ENCODE measurements around the gene EDC3.
A peak's percentile ranks its signal among the peaks of the same experiment; 100 is the strongest.

Gene EDC3

DNA sequence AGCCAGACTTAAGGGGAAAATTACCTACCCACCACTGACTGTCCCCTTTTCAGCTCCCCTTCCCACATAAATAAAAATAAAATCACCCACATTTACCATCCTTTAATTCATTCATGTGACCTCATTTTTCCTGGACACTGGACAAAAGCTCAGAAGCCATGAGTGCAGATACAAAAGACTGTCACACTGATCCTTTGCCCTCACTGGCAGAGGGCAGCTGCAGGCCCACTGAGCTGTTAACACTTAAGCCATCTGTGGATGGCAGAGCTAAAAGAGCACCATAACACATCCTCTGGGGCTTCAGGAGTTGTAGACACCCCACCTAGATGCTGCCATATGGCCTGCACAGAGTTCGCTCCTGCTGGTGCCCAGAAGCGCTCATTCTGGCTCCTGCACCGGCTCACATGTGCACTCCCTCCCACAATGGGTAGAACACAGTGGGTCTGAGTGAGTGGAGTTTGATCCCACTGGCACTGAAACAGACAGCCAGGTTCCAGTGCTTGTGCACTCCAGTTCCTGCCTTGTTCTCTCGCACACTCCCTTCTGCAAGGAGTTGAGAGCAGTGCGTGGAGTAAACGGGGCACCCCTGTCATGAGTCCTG is 38.8 kb downstream of the EDC3 start:
- DNase-seq (ENCODE audit: low spot score in 2 of 2) = no peak
- H3K36me3 Mint-ChIP-seq (ENCODE audit: insufficient read depth) = peaks cover 22% of the 10 kb centered on the region
- H3K27me3 Mint-ChIP-seq = no peaks in the 10 kb centered on the region
- no peak overlapping the region for H3K4me3 Mint-ChIP-seq
- no peak overlapping the region for H3K27ac Mint-ChIP-seq (ENCODE audit: low read depth)
- peaks cover 6% of the 10 kb centered on the region for H3K4me1 Mint-ChIP-seq
- no peaks in the 10 kb centered on the region for H3K9me3 Mint-ChIP-seq
- ATAC-seq (replicated peaks; ENCODE audit: extremely low read depth, poor library complexity, severe bottlenecking) = no peak

DNA sequence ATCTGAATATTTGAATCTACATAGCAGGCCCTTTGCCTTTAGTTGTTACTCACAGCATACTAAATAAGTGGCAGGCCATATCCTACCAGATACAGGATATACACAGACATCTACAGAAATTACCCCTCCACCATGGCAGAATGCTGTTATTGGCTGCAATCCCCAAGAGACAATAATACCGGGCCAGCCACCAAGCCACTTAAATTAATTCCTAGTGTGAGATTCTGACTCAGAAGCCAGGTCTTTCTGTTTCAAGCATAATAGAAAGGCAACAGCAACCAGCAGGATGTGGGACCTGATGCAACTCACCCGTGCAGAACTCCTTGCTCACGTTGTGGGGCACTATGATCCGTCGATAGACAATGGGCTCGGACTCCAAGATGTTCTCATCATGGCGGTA is 40.4 kb downstream of the EDC3 start:
- Mint-ChIP-seq H3K27ac (ENCODE audit: low read depth) (no peak overlapping the region), H3K4me3 (no peak overlapping the region), H3K4me1 (peaks cover 6% of the 10 kb centered on the region), H3K36me3 (ENCODE audit: insufficient read depth) (peaks cover 23% of the 10 kb centered on the region), H3K9me3 (no peaks in the 10 kb centered on the region), H3K27me3 (no peaks in the 10 kb centered on the region)
- ATAC-seq (replicated peaks; ENCODE audit: extremely low read depth, poor library complexity, severe bottlenecking) = no peak
- DNase-seq (ENCODE audit: low spot score in 2 of 2) = no peak

DNA sequence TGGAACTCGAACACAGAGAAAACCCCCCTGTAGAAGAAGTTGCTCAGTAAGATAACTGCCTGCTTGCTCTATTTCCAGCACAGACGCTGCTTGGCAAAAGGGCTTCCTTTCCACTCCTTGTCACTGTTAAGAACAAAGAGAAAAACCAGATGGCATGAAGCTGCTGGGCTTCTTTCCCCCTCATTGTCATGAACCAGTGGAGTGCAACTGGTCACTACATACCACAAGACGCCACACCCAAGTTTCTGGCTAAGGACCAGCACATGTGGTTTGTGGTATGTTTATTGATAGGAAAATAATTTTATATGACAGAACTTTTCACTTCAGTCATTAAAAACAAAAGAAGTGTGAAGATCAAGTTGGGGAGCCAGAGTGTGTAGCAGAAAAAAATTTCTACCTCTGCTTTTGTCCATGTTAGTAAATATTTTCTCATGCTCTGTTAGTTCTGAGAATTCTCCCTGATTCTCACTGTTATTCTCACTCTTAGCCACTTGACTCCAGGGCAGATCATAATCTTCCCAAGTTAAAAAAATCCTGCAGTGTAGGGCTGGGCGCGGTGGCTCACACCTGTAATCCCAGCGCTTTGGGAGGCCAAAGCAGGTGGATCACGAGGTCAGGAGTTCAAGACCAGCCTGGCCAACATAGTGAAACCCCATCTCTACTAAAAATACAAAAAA is 42.3 kb downstream of the EDC3 start:
- Mint-ChIP-seq H3K27ac (ENCODE audit: low read depth) (no peak overlapping the region), H3K4me1 (peaks cover 9% of the 10 kb centered on the region), H3K27me3 (no peaks in the 10 kb centered on the region), H3K36me3 (ENCODE audit: insufficient read depth) (peaks cover 23% of the 10 kb centered on the region), H3K4me3 (no peak overlapping the region), H3K9me3 (no peaks in the 10 kb centered on the region)
- DNase-seq (ENCODE audit: low spot score in 2 of 2) (no peak), ATAC-seq (replicated peaks; ENCODE audit: extremely low read depth, poor library complexity, severe bottlenecking) (no peak)

DNA sequence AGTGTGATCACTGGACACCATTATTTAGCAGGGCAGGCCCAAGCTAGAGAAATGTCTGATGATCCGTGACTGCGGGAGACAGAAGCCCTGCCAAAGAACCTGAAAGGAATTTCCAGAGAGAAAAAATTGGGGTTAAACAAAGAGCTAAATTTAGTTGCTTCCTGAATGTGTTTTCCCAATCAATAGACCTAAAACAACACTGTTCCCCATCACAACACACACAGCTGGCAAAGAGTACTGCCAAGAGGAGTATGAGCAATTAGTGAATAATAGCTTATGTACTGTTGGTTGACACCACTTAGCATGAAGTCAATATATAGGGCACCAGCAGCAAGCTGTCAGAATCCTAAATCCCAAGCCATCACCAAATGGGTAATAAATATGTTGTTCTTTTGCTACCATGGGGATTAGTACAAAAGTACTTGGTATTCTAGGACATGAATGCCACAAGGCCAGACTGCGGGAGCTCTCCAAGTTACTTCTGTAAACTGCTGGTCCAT is 44.5 kb downstream of the EDC3 start:
- Mint-ChIP-seq H3K4me1 (peaks cover 11% of the 10 kb centered on the region), H3K27ac (ENCODE audit: low read depth) (no peak overlapping the region), H3K4me3 (no peak overlapping the region), H3K9me3 (no peaks in the 10 kb centered on the region), H3K36me3 (ENCODE audit: insufficient read depth) (peaks cover 26% of the 10 kb centered on the region), H3K27me3 (no peaks in the 10 kb centered on the region)
- no peak for DNase-seq (ENCODE audit: low spot score in 2 of 2)
- ATAC-seq (replicated peaks; ENCODE audit: extremely low read depth, poor library complexity, severe bottlenecking) = no peak

DNA sequence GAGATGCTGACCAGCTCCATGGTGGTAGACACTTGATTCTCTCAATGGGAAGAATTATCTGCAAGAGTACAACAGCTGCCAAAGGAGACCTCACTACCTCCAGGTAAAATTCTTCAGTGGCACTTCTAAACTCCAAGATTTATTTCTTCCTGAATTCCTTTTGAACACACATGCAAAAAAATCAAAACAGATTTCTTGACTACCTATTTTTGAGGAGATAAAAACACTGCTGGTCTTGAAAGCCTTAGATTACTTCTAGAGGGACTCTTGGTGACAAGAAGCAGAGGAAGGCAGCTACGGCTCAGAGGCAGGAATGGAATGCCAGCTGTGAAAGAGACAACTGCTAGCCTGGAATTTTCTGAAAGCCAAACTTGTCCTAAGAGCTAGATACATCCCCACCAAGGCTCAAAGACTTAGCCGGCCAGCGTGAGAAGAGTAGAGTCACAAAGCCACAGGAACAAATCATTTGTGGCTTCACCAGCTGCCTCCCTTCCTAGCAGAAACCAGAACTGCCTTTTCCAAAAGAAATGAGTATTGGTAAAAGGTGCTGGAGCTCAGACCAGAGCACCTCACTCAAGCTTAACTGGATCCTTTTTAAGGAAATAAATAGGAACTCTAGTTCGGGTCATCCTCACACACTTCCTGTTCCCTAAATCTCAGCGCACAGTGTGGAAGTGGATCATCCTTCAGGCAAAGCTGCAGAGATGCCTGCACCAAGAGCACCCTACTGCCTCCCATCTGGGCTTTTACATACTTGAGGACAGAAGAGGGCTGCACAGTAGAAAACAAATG is 47.6 kb downstream of the EDC3 start:
- peaks cover 13% of the 10 kb centered on the region for H3K36me3 Mint-ChIP-seq (ENCODE audit: insufficient read depth)
- DNase-seq (ENCODE audit: low spot score in 2 of 2) (no peak), ATAC-seq (replicated peaks; ENCODE audit: extremely low read depth, poor library complexity, severe bottlenecking) (no peak)
- H3K9me3 Mint-ChIP-seq = no peaks in the 10 kb centered on the region
- H3K4me3 Mint-ChIP-seq = no peak overlapping the region
- peaks cover 10% of the 10 kb centered on the region for H3K4me1 Mint-ChIP-seq
- H3K27ac Mint-ChIP-seq (ENCODE audit: low read depth) = no peak overlapping the region
- H3K27me3 Mint-ChIP-seq = no peaks in the 10 kb centered on the region

DNA sequence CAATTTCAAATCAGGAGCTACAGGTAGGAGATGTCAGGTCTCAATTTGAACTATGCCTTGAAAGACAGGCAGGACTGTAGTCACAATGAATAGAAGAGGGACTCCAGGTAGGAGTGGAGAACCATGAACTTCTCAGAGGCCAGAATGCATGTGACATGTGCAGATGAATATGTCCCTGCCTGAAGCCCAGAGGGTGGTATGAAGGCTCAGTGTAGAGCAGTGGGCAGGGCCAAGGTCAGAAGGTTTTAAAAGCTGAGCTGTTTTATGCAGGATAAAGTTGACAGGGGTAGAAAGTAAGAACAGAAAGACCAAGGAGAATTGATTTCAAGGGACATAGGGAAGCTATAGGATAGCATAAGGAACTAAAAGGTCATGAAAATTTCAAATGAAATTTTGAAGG is 49.3 kb downstream of the EDC3 start:
- Mint-ChIP-seq H3K4me3 (no peak overlapping the region), H3K27ac (ENCODE audit: low read depth) (no peak overlapping the region), H3K27me3 (no peaks in the 10 kb centered on the region), H3K9me3 (no peaks in the 10 kb centered on the region), H3K36me3 (ENCODE audit: insufficient read depth) (peaks cover 7% of the 10 kb centered on the region), H3K4me1 (peaks cover 10% of the 10 kb centered on the region)
- ATAC-seq (replicated peaks; ENCODE audit: extremely low read depth, poor library complexity, severe bottlenecking) = no peak
- no peak for DNase-seq (ENCODE audit: low spot score in 2 of 2)

DNA sequence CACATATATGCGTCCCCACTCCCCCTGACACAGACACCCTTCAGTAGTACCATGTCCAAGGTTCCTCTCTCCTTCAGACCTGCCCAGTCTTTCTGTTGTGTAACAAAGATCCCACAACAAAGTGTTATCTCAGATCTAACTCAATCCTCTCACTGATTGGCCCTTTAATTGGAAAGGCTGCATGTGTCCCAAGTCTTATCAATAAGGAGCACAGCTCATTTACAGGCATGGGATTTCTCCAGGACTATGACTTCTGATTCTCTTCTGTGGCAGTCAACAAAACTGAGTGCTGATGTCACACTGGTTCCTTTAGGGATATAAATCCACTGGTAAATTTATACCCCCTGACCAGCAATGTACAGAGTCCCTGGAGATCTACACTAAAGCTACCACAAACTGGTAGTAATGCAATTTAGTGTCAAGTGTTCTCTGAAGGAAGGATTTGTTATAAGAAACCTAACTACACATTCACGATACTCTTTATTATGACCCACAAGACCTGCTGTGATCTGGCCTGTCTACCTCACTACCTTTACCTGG is 52.1 kb downstream of the EDC3 start:
- Mint-ChIP-seq H3K36me3 (ENCODE audit: insufficient read depth) (peaks cover 14% of the 10 kb centered on the region), H3K27ac (ENCODE audit: low read depth) (no peak overlapping the region), H3K9me3 (no peaks in the 10 kb centered on the region), H3K27me3 (no peaks in the 10 kb centered on the region), H3K4me1 (peaks cover 9% of the 10 kb centered on the region), H3K4me3 (no peak overlapping the region)
- DNase-seq (ENCODE audit: low spot score in 2 of 2) (no peak), ATAC-seq (replicated peaks; ENCODE audit: extremely low read depth, poor library complexity, severe bottlenecking) (no peak)

DNA sequence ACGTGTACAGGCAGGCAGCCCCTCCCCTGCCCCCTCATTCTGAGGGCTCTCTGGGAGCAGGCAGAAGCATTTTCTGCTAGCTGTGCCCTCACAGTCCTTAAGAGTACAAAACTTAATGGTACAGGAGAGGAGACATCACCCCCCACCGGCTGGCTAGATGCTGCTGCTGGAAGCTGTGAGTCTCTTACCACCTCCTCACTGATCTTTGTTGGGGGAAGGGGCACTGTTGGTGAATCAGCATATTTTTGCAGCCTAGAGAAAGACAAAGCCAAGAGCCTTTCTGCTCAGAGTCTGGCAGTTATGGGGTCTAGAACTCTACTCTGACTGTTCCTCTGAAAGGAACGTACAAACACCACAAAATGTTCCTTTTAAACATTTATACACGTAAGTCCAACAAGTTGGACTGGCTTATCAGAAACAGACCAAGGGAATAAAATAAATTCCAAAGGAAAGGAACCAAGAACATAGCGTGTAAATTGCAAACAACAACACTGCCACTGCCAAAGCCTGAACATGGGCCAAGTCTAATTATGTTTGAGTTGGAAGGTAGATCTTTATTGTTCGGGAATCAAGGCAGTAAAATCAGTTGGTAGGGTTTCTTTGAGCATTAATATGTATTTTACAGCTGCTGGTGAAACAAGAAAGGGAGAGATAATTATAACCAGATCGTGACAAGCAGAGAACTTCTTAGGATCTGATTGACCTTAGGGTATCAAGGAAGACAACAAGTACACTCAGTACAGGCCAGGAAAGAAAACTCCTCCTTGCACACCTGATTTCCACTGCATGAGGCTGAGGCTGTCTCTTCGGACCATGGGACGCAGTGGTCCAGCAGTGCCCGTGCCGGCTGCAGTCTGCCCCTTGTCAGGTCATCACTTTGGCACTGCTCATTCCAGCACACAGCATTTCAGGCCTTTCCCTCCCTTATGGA is 52.8 kb downstream of the EDC3 start:
- Mint-ChIP-seq H3K36me3 (ENCODE audit: insufficient read depth) (peaks cover 18% of the 10 kb centered on the region), H3K4me3 (no peak overlapping the region), H3K27me3 (no peaks in the 10 kb centered on the region), H3K27ac (ENCODE audit: low read depth) (peak overlapping the region; percentile 52), H3K4me1 (peaks cover 5% of the 10 kb centered on the region), H3K9me3 (no peaks in the 10 kb centered on the region)
- no peak for ATAC-seq (replicated peaks; ENCODE audit: extremely low read depth, poor library complexity, severe bottlenecking)
- no peak for DNase-seq (ENCODE audit: low spot score in 2 of 2)

DNA sequence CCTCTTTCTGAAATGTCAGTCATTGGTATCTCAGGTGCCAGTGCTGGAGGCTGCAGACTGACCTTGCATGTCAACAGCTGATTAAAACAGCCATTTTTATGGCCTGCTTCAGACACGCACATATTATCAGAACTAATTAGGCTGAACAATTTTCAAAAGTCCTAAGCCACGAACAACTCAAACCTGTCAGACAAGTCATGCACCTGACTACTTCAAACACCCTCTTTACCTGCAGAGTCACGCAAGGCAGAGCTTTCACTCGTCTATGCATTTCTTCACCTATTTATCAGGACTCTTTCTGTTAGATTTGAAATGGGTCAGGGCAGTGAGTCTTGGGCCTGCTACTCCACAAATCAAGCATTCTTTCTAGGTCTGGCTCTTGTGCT is 53.5 kb downstream of the EDC3 start:
- DNase-seq (ENCODE audit: low spot score in 2 of 2) = no peak
- Mint-ChIP-seq H3K27ac (ENCODE audit: low read depth) (no peak overlapping the region), H3K4me1 (peaks cover 5% of the 10 kb centered on the region), H3K36me3 (ENCODE audit: insufficient read depth) (peaks cover 19% of the 10 kb centered on the region), H3K4me3 (no peak overlapping the region), H3K27me3 (no peaks in the 10 kb centered on the region), H3K9me3 (no peaks in the 10 kb centered on the region)
- ATAC-seq (replicated peaks; ENCODE audit: extremely low read depth, poor library complexity, severe bottlenecking) = no peak

DNA sequence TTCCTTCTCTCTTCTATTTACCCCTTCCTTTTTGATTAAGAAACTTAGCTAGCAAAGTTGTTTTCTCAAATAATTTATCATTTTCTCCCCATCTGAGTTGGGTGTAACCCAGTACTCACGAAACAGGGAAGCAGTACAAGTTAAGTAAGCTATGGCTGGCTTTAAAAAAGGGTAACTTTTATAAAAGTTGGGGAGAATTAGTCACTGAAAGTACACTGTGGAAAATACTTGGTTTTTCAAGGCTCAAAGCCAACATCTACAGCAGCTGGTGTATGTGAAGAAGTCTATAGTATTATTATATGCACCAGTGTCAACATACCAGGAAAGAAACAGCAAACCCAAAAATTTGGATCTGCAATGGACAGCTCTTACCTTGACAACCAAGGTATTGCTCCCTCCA is 54.7 kb downstream of the EDC3 start:
- H3K4me3 Mint-ChIP-seq = no peak overlapping the region
- peaks cover 6% of the 10 kb centered on the region for H3K4me1 Mint-ChIP-seq
- no peaks in the 10 kb centered on the region for H3K9me3 Mint-ChIP-seq
- ATAC-seq (replicated peaks; ENCODE audit: extremely low read depth, poor library complexity, severe bottlenecking) = no peak
- peaks cover 19% of the 10 kb centered on the region for H3K36me3 Mint-ChIP-seq (ENCODE audit: insufficient read depth)
- H3K27ac Mint-ChIP-seq (ENCODE audit: low read depth) = no peak overlapping the region
- H3K27me3 Mint-ChIP-seq = no peaks in the 10 kb centered on the region
- DNase-seq (ENCODE audit: low spot score in 2 of 2) = no peak

DNA sequence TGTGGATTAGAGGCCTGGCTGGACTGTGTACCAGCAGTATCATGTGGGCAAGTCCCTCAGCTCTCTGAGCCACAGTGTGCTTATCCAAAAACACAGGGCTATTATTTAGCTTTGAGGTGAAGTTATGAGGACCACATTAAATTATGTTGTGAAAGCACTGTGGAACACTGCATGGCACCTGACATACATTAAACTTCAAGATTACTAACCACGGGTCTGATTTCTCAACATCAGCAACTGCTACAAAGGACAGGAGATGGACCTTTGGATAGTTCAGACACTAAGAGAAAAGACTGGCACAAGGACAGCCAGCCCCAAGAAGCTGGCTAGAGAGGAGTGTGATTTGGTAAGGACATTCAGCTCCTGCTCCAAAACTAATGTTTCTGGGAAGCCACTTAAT is 58.8 kb downstream of the EDC3 start:
- ATAC-seq (replicated peaks; ENCODE audit: extremely low read depth, poor library complexity, severe bottlenecking) = no peak
- no peaks in the 10 kb centered on the region for H3K27me3 Mint-ChIP-seq

DNA sequence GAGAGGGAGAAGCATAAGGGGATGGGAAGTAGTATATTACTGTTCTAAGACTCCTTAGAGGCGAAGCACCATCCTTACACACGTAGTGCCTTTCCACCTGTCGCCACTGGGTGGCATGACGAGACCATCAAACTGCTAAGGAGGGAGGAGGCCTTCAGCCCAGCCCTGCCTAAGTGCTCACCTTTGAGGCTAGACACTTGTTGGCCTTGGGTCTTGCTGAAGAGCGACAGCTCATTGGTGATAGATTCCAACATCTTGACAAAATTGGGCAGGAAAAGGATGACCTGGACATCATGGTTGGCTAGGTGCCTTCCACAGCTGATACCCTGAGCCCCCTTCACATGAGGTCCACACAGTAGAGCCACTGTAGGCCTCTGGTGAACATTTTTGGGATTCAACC is 60.6 kb downstream of the EDC3 start:
- H3K4me1 Mint-ChIP-seq = peaks cover 7% of the 10 kb centered on the region
- no peaks in the 10 kb centered on the region for H3K27me3 Mint-ChIP-seq
- H3K9me3 Mint-ChIP-seq = no peaks in the 10 kb centered on the region
- ATAC-seq (replicated peaks; ENCODE audit: extremely low read depth, poor library complexity, severe bottlenecking) = peak; percentile 81
- peaks cover 25% of the 10 kb centered on the region for H3K36me3 Mint-ChIP-seq (ENCODE audit: insufficient read depth)
- no peak overlapping the region for H3K27ac Mint-ChIP-seq (ENCODE audit: low read depth)
- no peak overlapping the region for H3K4me3 Mint-ChIP-seq
- DNase-seq (ENCODE audit: low spot score in 2 of 2) = peak; percentile 58 to 60

More for the DNA sequence above, 58.8 kb downstream of the EDC3 start:
- H3K4me3 Mint-ChIP-seq = no peak overlapping the region
- no peak overlapping the region for H3K27ac Mint-ChIP-seq (ENCODE audit: low read depth)
- H3K9me3 Mint-ChIP-seq = no peaks in the 10 kb centered on the region
- peaks cover 25% of the 10 kb centered on the region for H3K36me3 Mint-ChIP-seq (ENCODE audit: insufficient read depth)
- DNase-seq (ENCODE audit: low spot score in 2 of 2) = no peak
- H3K4me1 Mint-ChIP-seq = peaks cover 7% of the 10 kb centered on the region
